Mesenteric fat pad (tissue), 1 donor: ENCODE results near the gene SYNDIG1. TPM values are rescaled to one million over a fixed set of nuclear protein-coding genes. Genes with fewer than 3 reads are reported as not detected.
A peak's percentile ranks its signal among the peaks of the same experiment; 100 is the strongest.

Source experiments
- DNase-seq: peaks from one replicate; pipeline ENCODE4 v3.0.0-alpha.2; 2020; ENCODE audit warnings: low spot score
- total RNA-seq: library from RNA; stranded (reverse); fragmentation: NEBNext Ultra II Directional; extraction: Animal tissue kit (Norgen Biotek cat#: 25700); gene quantifications from one replicate; pipeline ENCODE4 v1.2.1, GENCODE V29; 2021
- donor health status: DM: yes; HTN: yes; CAD: no.

SYNDIG1 gene
- total RNA-seq, 1 donor from 2014 or later, result 0.77 TPM

- DNase-seq, result peak; percentile 83
These were observed 1.5 kb downstream of the SYNDIG1 start for GRCh38 chr20:24470746-24471582.

- DNase-seq, result no peak
These were observed 3.0 kb downstream of the SYNDIG1 start for GRCh38 chr20:24472426-24472825.

GRCh38 chr20:24473435-24474223, 4.2 kb downstream of the SYNDIG1 start:
- peak; percentile 1 for DNase-seq

- peak; percentile 81 for DNase-seq
These were observed 8.6 kb downstream of the SYNDIG1 start for GRCh38 chr20:24477831-24478547.

- DNase-seq, result peak; percentile 59
These were observed 9.2 kb downstream of the SYNDIG1 start for GRCh38 chr20:24478584-24478983.

GRCh38 chr20:24479106-24479505, 9.7 kb downstream of the SYNDIG1 start:
- peak; percentile 57 for DNase-seq

GRCh38 chr20:24479595-24479994, 10.2 kb downstream of the SYNDIG1 start:
- DNase-seq, result no peak

- peak; percentile 1 for DNase-seq
These were observed 11.1 kb downstream of the SYNDIG1 start for GRCh38 chr20:24480509-24480908.

GRCh38 chr20:24481173-24481572, 11.7 kb downstream of the SYNDIG1 start:
- DNase-seq, result peak; percentile 65

- DNase-seq, result peak; percentile 65
These were observed 14.1 kb downstream of the SYNDIG1 start for GRCh38 chr20:24483435-24484080.

- peak; percentile 81 for DNase-seq
These were observed 14.6 kb downstream of the SYNDIG1 start for GRCh38 chr20:24484081-24484450.

- peak; percentile 65 for DNase-seq
These were observed 16.6 kb downstream of the SYNDIG1 start for GRCh38 chr20:24485981-24486380.

- peak; percentile 9 for DNase-seq
These were observed 17.8 kb downstream of the SYNDIG1 start for GRCh38 chr20:24487240-24487639.

GRCh38 chr20:24487648-24488047, 18.2 kb downstream of the SYNDIG1 start:
- DNase-seq, result peak; percentile 60

GRCh38 chr20:24488064-24488799, 18.8 kb downstream of the SYNDIG1 start:
- DNase-seq, result peak; percentile 51

- peak; percentile 73 for DNase-seq
These were observed 19.4 kb downstream of the SYNDIG1 start for GRCh38 chr20:24488800-24489175.

GRCh38 chr20:24489193-24489592, 19.8 kb downstream of the SYNDIG1 start:
- peak; percentile 28 for DNase-seq

GRCh38 chr20:24489631-24490260, 20.3 kb downstream of the SYNDIG1 start:
- no peak for DNase-seq

- peak; percentile 78 for DNase-seq
These were observed 21.2 kb downstream of the SYNDIG1 start for GRCh38 chr20:24490598-24490997.
